ENCODE results near the gene DOCK4. TPM values are rescaled to one million over a fixed set of nuclear protein-coding genes. Genes with fewer than 3 reads are reported as not detected.
"Not testable (repeated sequence)": the region's sequence is repeated elsewhere in the genome, so short reads cannot be mapped to it uniquely, and the experiment has no call there.

Gene DOCK4
- total RNA-seq, 1 experiment from 2014 or later, result 4.9 TPM

DNA sequence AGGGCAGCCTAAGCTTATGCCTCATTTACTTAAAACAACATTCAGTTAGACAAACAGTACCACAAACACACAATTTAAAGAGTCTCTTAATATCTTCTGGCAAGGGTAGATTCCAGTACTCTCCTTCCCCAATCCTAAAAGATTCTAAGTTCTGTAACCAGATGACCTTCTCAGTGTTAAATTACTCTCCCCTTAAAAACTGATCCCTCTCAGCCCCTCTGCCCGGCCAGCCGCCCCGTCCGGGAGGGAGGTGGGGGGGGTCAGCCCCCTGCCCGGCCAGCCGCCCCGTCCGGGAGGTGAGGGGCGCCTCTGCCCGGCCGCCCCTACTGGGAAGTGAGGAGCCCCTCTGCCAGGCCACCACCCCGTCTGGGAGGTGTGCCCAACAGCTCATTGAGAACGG is 78.2 kb downstream of the DOCK4 start:
- peaks cover 18 to 31% of the 10 kb centered on the region in 2 experiments for H3K4me1 Mint-ChIP-seq
- H3K56ac ChIP-seq (ENCODE audit: insufficient read length, low read depth, low read length); H2AK5ac ChIP-seq (ENCODE audit: insufficient read length, low read length); H2AFZ ChIP-seq (ENCODE audit: low read length); H3K36me3 Mint-ChIP-seq (ENCODE audit: insufficient read depth in 1 of 3, low read depth in 3 of 3); H3T11ph ChIP-seq (ENCODE audit: low read length); H4K5ac ChIP-seq (ENCODE audit: insufficient read length, low read depth, low read length); H3K23me2 ChIP-seq (ENCODE audit: insufficient read length, low read depth, low read length, poor library complexity, severe bottlenecking); H2BK12ac ChIP-seq (ENCODE audit: insufficient read length, low read depth, low read length); H3K79me1 ChIP-seq (ENCODE audit: insufficient read depth, low read depth, low read length, poor library complexity, severe bottlenecking); H2BK120ac ChIP-seq (ENCODE audit: low read depth, low read length, poor library complexity, severe bottlenecking); H4K91ac ChIP-seq (ENCODE audit: insufficient read length, low read depth, low read length); H3K27me3 Mint-ChIP-seq (ENCODE audit: low read depth); H3K27me3 ChIP-seq (ENCODE audit: insufficient read depth, low read length); H3K4me1 ChIP-seq (ENCODE audit: insufficient read depth, low read length); H3K27ac ChIP-seq (ENCODE audit: insufficient read length, low read depth, low read length); H4K20me1 ChIP-seq (ENCODE audit: control insufficient read depth, insufficient read depth, insufficient read length); H3K23ac ChIP-seq (ENCODE audit: insufficient read length, low read depth, low read length); H3K14ac ChIP-seq (ENCODE audit: insufficient read depth, low read length); H3K27ac Mint-ChIP-seq; H3K4ac ChIP-seq (ENCODE audit: low read depth, low read length); H3K79me2 ChIP-seq (ENCODE audit: insufficient read depth, low read length); H2BK15ac ChIP-seq (ENCODE audit: low read depth, low read length); H3K9me3 Mint-ChIP-seq; H3K9me3 ChIP-seq (ENCODE audit: control insufficient read depth, low read depth, low read length); H2BK20ac ChIP-seq (ENCODE audit: low read depth, low read length, poor library complexity, severe bottlenecking); DNase-seq; H3K4me3 Mint-ChIP-seq; H4K8ac ChIP-seq (replicated peaks; ENCODE audit: insufficient read length, low read depth, low read length); H3K18ac ChIP-seq (ENCODE audit: insufficient read length, low read depth, low read length); H2BK5ac ChIP-seq (ENCODE audit: insufficient read length, low read length); H3K4me2 ChIP-seq (ENCODE audit: insufficient read depth, insufficient read length, low read length); H3K9ac ChIP-seq (ENCODE audit: extremely low read depth, insufficient read length, low read length): not testable (repeated sequence)
- no CpG with 5 or more reads among the region's 13 CpGs for WGBS (ENCODE audit: extremely low coverage, insufficient read length, low lambda C conversion rate)
